HG02678 (cell line): ENCODE results near the gene PGC.

Experiments
- ATAC-seq: cut with Tn5 transposase; IDR thresholded peaks from one replicate; pipeline ENCODE4 v1.9.1; 2021; ENCODE audit warnings: mild to moderate bottlenecking, moderate library complexity; ENCODE audit not compliant: unreplicated experiment

PGC gene

GRCh38 chr6:41702089-41702745 is 45.0 kb downstream of the PGC start:
- no peak for ATAC-seq

- no peak for ATAC-seq
These were observed 46.5 kb downstream of the PGC start for GRCh38 chr6:41700463-41701347.

GRCh38 chr6:41699063-41699462 is 48.1 kb downstream of the PGC start:
- ATAC-seq, result no peak

- no peak for ATAC-seq
These were observed 49.1 kb downstream of the PGC start for GRCh38 chr6:41697861-41698781.

GRCh38 chr6:41696788-41697187 is 50.4 kb downstream of the PGC start:
- no peak for ATAC-seq

- no peak for ATAC-seq
These were observed 51.4 kb downstream of the PGC start for GRCh38 chr6:41695825-41696224.

- no peak for ATAC-seq
These were observed 52.2 kb downstream of the PGC start for GRCh38 chr6:41694815-41695526.

- ATAC-seq, result no peak
These were observed 53.6 kb downstream of the PGC start for GRCh38 chr6:41693281-41694240.

GRCh38 chr6:41692730-41693129 is 54.5 kb downstream of the PGC start:
- ATAC-seq, result no peak

GRCh38 chr6:41692080-41692675 is 55.0 kb downstream of the PGC start:
- no peak for ATAC-seq

GRCh38 chr6:41691426-41692079 is 55.6 kb downstream of the PGC start:
- ATAC-seq, result no peak

- ATAC-seq, result no peak
These were observed 56.5 kb downstream of the PGC start for GRCh38 chr6:41690541-41691330.

GRCh38 chr6:41689171-41690008 is 57.8 kb downstream of the PGC start:
- no peak for ATAC-seq

- ATAC-seq, result no peak
These were observed 58.8 kb downstream of the PGC start for GRCh38 chr6:41688256-41688965.

GRCh38 chr6:41687501-41688175 is 59.6 kb downstream of the PGC start:
- no peak for ATAC-seq
